CD4-positive, alpha-beta T cell treated with Interleukin-6 for 4 hours (primary cell): ENCODE data around the gene PNPO.

Experiments used
- DNase-seq: peaks from one replicate; pipeline ENCODE4 v3.0.0-alpha.2; 2020; ENCODE audit warnings: mixed read lengths

Gene PNPO

DNA sequence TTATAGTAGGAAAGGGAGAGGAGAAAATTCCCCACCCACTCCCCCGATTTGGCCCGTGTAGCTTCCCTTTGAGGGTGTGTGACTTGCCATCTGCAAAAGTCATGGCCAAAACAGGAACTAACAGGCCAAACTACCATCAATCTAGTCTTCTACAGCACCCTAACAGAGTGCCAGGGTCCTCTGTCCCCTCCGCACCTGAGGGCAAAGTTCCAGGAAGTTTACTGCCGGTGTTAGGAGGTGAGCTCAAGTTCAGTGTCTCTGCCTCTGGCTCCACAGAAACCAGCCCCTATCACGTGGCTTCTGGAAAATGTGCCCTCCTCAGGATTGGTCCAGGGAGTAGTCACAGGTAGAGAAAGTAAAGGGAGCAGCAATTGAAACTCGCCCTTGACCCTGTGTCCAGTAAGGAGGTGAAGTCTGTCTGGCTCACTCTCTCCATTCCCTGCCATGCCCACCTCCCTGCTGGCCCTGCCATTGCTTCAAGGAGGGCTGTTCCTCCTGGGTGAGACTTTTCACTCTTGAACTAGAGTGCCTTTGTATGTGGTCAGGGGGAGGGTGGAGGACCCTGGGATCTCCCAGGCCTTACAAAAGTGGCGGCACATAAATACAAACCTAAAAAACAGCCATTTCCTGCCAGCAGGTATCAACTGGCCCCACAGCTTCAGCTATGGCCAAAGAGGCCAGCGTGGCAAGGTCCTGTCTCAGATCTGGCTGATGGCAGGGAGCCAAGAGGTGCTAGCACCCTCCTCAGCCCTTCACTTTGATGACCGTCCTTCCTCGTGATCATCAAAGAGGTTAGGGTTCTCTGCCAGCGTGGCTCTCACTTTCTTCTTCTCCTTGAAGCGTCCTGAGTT, 11.0 kb downstream of the PNPO start:
- DNase-seq: no peak

- no peak for DNase-seq
These were observed 12.5 kb downstream of the PNPO start for GRCh38 chr17:47953909-47954308.

- DNase-seq: no peak
These were observed 14.4 kb downstream of the PNPO start for GRCh38 chr17:47955497-47956461.

DNA sequence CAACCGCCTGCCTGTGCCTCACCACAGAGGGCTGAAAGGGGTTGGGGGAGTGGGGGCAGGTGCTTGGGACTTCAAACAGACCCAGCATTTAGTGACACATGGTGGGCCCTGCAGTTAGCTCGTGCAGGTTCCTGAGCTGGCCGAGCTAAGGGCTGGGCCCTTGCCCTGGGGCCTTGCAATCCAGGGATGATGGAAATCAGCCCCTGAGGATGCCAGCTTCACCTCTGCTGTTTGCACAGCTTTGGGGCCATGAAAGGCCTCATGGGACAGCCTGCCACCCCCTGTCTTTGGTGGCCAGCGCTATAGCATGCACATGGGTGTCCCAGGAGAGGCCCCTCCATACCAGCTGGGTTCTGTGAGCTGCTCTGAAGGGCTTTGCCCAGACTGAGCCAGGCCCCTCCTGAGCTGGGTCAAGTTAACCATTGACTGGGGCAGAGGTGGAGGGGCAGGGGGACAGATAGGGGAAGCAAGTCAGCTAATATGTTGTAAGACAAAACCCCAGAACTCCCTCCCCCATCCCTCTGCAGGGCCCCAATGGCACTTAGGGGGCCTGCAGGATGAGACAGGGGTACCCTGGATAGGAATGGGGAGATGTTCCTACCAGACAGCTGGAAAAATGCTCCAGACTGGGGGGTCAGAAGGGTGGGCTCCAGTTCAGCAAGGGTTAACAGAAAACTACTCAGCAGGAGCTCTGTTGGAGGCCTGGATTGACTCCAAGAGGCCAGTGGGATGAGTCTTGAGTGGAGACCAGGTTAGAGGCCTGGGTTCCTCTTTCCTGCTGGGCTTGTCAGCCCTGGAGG, 15.6 kb downstream of the PNPO start:
- no peak for DNase-seq

DNA sequence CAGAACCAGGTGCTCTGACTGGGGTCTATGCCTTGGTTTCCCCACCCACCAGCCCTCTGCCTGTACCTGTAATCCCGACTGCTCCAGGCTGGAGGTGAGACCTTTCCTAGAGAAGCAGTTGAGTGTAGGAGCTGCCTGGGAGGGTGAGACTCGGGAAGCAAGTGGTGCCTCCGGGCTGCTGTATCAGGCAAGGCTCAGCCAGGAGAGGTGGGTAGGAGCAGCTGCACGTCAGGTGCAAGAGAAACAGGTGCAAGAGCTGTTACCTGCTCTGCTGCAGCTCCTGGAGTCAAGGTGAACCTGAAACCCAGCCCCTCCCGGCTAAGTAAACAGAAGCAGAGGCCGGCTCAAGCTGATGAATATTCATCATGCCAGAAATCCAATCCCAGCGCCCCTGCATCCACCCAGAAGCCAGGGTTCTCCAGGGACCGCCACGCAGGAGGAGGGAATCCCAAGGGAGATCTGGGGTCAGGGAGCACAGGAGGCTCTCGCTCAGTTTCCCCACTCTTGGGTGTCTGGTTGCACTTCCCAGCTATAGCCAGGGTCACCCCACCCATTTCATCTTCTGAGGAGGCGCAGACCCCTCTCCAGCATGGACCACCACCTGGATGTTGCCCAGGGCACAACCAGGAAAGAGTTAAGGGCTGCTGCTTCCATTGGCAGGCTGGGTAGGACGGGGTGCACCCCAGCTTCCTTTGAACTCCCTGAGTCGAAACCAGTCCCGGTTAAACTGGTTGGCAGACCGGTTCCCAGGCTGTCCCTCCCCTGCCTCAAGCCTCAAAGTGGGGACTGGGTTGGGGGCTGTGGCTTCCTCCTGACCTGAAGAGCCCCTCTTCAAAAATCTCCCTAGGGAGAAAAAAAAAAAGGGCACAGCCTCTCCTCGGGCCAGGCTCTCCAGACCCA, 16.5 kb downstream of the PNPO start, which contains the start of gene PRR15L:
TSS of gene PRR15L (minus strand) at position 293 of the 900 bp plus-strand sequence. CDS start 4,649 bp downstream, outside the sequence.
- no peak for DNase-seq

GRCh38 chr17:47959825-47960655, 18.7 kb downstream of the PNPO start:
- DNase-seq: no peak

DNA sequence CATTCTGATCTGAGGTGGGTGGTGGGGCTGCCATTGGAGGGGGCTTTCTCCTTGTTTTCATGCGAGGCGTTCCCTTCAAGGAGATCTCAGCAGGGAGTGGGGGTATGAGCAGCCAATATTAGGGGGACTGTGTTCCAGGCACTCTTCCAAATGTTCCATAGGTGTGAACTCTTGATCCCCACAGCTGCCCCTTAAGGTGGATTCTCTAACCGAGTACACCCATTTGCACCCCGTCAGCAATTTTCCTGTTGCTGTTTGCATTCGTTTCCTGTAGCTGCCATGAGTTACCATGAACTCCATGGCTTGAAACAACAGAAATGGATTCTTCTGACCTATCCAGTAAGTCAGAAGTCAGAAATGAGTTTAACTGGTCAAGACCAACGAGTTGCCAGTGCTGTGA, 20.0 kb downstream of the PNPO start:
- no peak for DNase-seq

- no peak for DNase-seq
These were observed 21.5 kb downstream of the PNPO start for GRCh38 chr17:47962901-47963300.

DNA sequence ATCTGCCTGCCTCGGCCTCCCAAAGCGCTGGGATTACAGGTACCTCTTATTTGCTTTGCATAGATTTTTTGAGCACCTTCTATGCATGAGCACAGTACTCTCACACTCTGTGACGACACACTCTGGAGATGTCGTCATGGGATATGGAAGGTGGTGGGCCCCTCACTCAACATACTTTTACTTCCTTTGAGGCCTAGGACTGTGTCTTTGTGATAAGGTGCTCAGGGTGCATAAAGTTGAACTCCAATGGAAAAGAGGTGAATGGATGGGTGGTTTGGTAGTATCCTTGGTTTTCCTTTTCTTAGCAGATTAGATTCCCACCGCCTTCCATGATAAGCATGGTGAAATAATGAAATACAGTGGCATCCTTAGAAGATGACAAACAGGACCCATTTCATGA, 23.5 kb downstream of the PNPO start:
- DNase-seq: no peak

DNA sequence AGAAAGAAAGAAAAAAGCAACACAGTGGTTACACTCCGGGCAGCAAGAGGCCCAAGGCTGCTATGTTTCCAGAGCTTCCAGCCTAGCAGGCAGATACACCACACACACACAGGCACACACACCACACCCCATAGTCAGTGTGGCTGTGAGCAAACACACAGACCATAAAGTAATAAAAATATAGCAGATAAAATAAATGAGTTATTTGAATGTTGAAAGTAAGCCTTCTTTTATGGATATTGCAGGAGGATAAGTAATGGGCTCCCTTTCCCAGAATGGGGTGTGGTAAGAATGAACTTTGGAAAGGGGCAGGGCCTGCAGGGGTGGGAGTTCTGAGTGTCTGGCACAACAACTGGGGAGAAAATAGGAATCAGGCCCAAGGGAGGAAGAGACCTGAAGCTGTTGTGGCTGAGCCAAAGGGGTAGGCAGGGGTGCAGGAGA, 24.7 kb downstream of the PNPO start:
- no peak for DNase-seq

- DNase-seq: no peak
These were observed 26.4 kb downstream of the PNPO start for GRCh38 chr17:47967607-47968252.

- no peak for DNase-seq
These were observed 27.5 kb downstream of the PNPO start for GRCh38 chr17:47968836-47969235.

GRCh38 chr17:47969930-47970724, 28.8 kb downstream of the PNPO start:
- DNase-seq: no peak

- DNase-seq: peak; percentile 100
These were observed 29.5 kb downstream of the PNPO start, which contains the start of gene CDK5RAP3 for GRCh38 chr17:47970725-47971499. Gene CDK5RAP3 (plus strand): TSS chr17:47971113. CDS start chr17:47971147, 34 bp downstream.

DNA sequence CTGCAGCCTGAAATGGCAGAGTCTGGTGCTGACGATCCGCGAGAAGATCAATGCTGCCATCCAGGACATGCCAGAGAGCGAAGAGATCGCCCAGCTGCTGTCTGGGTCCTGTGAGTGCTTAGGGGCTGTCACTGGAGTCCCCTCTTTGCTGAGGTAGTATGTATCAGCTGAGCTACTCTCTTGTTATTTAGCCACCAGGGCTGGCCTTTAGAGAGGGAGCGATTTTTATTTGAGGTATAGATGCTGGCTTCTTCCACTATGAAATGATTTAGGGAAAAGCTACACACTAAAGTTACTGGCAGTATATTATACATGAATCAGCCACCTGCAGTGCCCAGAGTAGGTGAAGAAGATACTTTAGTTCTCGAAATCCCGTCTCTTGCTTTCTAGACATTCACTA, 32.2 kb downstream of the PNPO start:
- no peak for DNase-seq

GRCh38 chr17:47975189-47975822, 33.9 kb downstream of the PNPO start:
- no peak for DNase-seq

DNA sequence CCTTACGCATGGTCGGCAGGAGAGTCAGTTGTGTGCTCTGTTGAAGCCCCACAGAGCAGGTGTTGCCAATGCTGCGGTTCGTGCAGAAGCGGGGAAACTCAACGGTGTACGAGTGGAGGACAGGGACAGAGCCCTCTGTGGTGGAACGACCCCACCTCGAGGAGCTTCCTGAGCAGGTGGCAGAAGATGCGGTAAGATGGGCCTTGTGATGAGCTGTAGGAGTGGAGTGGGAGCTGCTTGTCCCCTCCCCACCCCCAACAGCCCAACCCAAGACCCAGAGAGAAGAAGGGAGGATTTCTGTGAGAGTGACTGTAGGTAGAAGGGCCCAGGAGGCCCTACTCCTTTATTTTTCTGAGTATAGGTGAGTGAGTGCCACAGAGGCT, 34.4 kb downstream of the PNPO start:
- no peak for DNase-seq

DNA sequence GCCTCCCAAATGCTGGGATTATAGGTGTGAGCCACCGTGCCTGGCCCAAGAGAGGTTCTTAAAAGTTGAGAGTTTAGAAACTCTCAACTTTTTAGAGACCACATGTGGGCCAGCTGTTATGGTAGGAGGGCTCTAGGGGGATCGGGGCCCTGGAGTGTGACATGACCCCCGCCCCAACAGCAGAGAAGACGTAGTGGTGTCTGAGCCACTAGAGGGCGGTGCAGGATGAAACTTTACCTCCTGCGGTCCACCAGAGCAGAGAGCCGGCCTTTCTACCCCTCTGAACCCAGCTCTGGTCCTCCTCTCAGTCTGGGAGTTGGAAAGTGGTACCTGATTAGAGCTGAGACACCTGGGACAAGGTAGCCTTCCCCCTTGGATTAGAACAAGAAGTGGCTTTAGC, 37.0 kb downstream of the PNPO start:
- DNase-seq: peak; percentile 62
